DOHH2 (cell line): ENCODE data around the gene ST6GAL1.

Experiments
- EZH2phosphoT487 ChIP-seq: fragments of 200-600 bp; sonication (generic); IDR thresholded peaks from 2 replicates; pipeline ENCODE4 v1.6.1; 2017; ENCODE audit warnings: borderline replicate concordance, mild to moderate bottlenecking, antibody characterized with exemption, low read length, moderate library complexity, mixed read lengths
- TF ChIP-seq, protein P1 (sequence below): fragments of 200-600 bp; sonication (generic); IDR thresholded peaks from one replicate; pipeline ENCODE4 v1.5.1; 2014; ENCODE audit warnings: antibody characterized with exemption, mild to moderate bottlenecking, low read depth, low read length; ENCODE audit not compliant: poor library complexity, severe bottlenecking

DNA sequence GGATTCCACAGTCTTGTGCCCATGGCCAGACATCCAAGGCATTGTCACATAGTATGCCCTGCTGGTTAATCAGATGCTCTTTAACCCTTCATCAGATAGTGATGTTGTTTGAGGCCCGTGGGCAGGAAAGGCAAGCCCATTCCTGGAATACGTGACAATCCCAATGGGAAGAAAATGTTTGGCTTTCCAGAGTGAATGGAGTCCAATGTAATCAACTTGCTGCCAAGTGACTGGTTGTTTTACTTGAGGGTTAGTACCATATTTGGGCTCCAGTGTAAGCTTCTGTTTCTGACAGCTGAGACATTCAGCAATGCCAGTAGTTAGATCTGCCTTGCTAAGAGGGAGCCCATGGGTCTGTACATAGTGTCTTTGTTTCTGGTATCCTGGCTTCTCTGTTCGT, 177.7 kb downstream of the ST6GAL1 start:
- TF ChIP-seq, protein P1, sequence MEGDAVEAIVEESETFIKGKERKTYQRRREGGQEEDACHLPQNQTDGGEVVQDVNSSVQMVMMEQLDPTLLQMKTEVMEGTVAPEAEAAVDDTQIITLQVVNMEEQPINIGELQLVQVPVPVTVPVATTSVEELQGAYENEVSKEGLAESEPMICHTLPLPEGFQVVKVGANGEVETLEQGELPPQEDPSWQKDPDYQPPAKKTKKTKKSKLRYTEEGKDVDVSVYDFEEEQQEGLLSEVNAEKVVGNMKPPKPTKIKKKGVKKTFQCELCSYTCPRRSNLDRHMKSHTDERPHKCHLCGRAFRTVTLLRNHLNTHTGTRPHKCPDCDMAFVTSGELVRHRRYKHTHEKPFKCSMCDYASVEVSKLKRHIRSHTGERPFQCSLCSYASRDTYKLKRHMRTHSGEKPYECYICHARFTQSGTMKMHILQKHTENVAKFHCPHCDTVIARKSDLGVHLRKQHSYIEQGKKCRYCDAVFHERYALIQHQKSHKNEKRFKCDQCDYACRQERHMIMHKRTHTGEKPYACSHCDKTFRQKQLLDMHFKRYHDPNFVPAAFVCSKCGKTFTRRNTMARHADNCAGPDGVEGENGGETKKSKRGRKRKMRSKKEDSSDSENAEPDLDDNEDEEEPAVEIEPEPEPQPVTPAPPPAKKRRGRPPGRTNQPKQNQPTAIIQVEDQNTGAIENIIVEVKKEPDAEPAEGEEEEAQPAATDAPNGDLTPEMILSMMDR: no peak
- no peak for TF ChIP-seq EZH2phosphoT487
